Measurements from ENCODE around the gene BMP3. TPM values are rescaled to one million over a fixed set of nuclear protein-coding genes. Genes with fewer than 3 reads are reported as not detected.

Gene BMP3
- polyA plus RNA-seq (2012; rRNA removed), result 0.12 and 0.13 TPM in 2 replicates
- 0.04 and 0.08 TPM in 2 replicates for polyA plus RNA-seq (2012; cell fraction: cytosol; rRNA removed)
- polyA plus RNA-seq (2012; cell fraction: nucleus; rRNA removed), result 0.29 and 0.74 TPM in 2 replicates

GRCh38 chr4:81030061-81030980, at the start of gene BMP3:
TSS of gene BMP3 (plus strand) at chr4:81030708. CDS start at chr4:81031285, 577 bp downstream.
- Histone ChIP-seq H3K4me3 (ENCODE audit: low read depth in 2 of 2, low read length in 1 of 2) (peak within 1 kb of the TSS; percentile 37 to 61), H3K27ac (ENCODE audit: low read depth in 2 of 2, low read length in 1 of 2) (no peak within 1 kb of the TSS), H3K9me2 (no peaks in the 10 kb centered on the region), H3K79me2 (ENCODE audit: insufficient read depth) (no peaks in the 10 kb centered on the region), H2AFZ (ENCODE audit: low read depth) (peak within 1 kb of the TSS; percentile 75), H3K4me2 (peak within 1 kb of the TSS; percentile 91), H3F3A (replicated peaks; ENCODE audit: insufficient read depth) (no peaks in the 10 kb centered on the region), H4K20me1 (ENCODE audit: insufficient read depth) (no peaks in the 10 kb centered on the region), H3K9ac (no peak within 1 kb of the TSS), H3K36me3 (replicated peaks in 1 of 2; ENCODE audit: control insufficient read depth in 1 of 2, insufficient read depth in 2 of 2, low read length in 1 of 2) (no peaks in the 10 kb centered on the region), H3K9me3 (no peaks in the 10 kb centered on the region), H3K27me3 (ENCODE audit: insufficient read depth) (peaks cover 57% of the 10 kb centered on the region), H3K4me1 (ENCODE audit: control insufficient read depth in 1 of 2, insufficient read depth in 2 of 2, low read depth in 1 of 2, low read length in 1 of 2) (no peaks in the 10 kb centered on the region)
- under 1% methylated on average over 38 of the region's 43 CpGs for whole genome bisulfite sequencing (ENCODE audit: low lambda C conversion rate)
- CTCF ChIA-PET, result interaction anchor here (1.2 to 2.9 kb wide), 2 partner anchors 9 to 41 kb away, joined by 3 to 19 read pairs; no protein-coding TSS in a partner anchor
- no peak for DNase-seq
- TF ChIP-seq TAF1 (IDR thresholded peaks at IDR 0.05; ENCODE audit: borderline replicate concordance, low read depth, low read length), result no peak
- no peak for TF ChIP-seq FOSL2 (IDR thresholded peaks at IDR 0.05; ENCODE audit: borderline replicate concordance, low read depth)
- no peak for TF ChIP-seq EZH2phosphoT487 (IDR thresholded peaks at IDR 0.05; ENCODE audit: borderline replicate concordance, low read depth)
- TF ChIP-seq EP300 (IDR thresholded peaks at IDR 0.05; ENCODE audit: borderline replicate concordance in 1 of 2, low read depth in 1 of 2, low read length in 1 of 2), result no peak
- TF ChIP-seq MEF2A (IDR thresholded peaks at IDR 0.05; ENCODE audit: borderline replicate concordance, low read depth), result no peak
- TF ChIP-seq YY1 (IDR thresholded peaks at IDR 0.05; ENCODE audit: low read depth), result no peak
- no peak for TF ChIP-seq RXRA (IDR thresholded peaks at IDR 0.05; ENCODE audit: borderline replicate concordance, low read depth)
- POLR2A ChIA-PET, result no interaction called here

DNA sequence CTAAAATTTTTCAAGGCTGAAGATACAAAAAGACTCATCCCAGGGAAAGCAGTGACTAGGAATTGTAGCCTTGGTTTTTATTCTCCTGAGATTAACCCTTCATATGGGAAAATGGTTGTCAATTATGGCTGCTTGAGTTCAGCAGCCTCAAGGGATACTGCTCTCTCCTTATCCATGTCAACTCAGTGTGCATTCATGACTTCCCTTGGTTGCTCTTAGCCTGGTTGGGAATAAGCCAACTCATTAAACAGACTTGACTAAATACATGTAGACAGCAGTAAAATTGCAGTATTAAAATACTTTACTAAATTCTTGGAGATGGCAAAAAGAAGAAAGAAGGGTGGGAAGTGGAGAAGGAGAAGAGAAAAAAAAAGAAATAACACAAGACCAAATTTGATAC, 44.5 kb upstream of the BMP3 start:
- CTCF ChIA-PET, result interaction anchor here (2.0 kb wide), 1 partner anchor 623 kb away, joined by 5 read pairs; no protein-coding TSS in a partner anchor
- Histone ChIP-seq H3K9ac (no peak overlapping the region), H4K20me1 (ENCODE audit: insufficient read depth) (no peaks in the 10 kb centered on the region), H2AFZ (ENCODE audit: low read depth) (no peak overlapping the region), H3K27me3 (ENCODE audit: insufficient read depth) (no peaks in the 10 kb centered on the region), H3K36me3 (replicated peaks in 1 of 2; ENCODE audit: control insufficient read depth in 1 of 2, insufficient read depth in 2 of 2, low read length in 1 of 2) (no peaks in the 10 kb centered on the region), H3K79me2 (ENCODE audit: insufficient read depth) (no peaks in the 10 kb centered on the region), H3K9me3 (no peaks in the 10 kb centered on the region), H3K4me3 (ENCODE audit: low read depth in 2 of 2, low read length in 1 of 2) (no peak overlapping the region), H3K9me2 (no peaks in the 10 kb centered on the region), H3F3A (replicated peaks; ENCODE audit: insufficient read depth) (no peaks in the 10 kb centered on the region), H3K4me1 (ENCODE audit: control insufficient read depth in 1 of 2, insufficient read depth in 2 of 2, low read depth in 1 of 2, low read length in 1 of 2) (no peaks in the 10 kb centered on the region), H3K4me2 (no peak overlapping the region), H3K27ac (ENCODE audit: low read depth in 2 of 2, low read length in 1 of 2) (no peak overlapping the region)
- POLR2A ChIA-PET, result no interaction called here
- no peak for DNase-seq
- TF ChIP-seq EZH2phosphoT487 (IDR thresholded peaks at IDR 0.05; ENCODE audit: borderline replicate concordance, low read depth) (no peak), FOXJ3 (CRISPR knock-in tag; IDR thresholded peaks at IDR 0.05) (no peak), RXRA (IDR thresholded peaks at IDR 0.05; ENCODE audit: borderline replicate concordance, low read depth) (no peak), TCF12 (IDR thresholded peaks at IDR 0.05) (no peak), YY1 (IDR thresholded peaks at IDR 0.05; ENCODE audit: low read depth) (no peak), EP300 (IDR thresholded peaks at IDR 0.05; ENCODE audit: borderline replicate concordance in 1 of 2, low read depth in 1 of 2, low read length in 1 of 2) (no peak), MEF2A (IDR thresholded peaks at IDR 0.05; ENCODE audit: borderline replicate concordance, low read depth) (no peak), TEAD4 (IDR thresholded peaks at IDR 0.05; ENCODE audit: borderline replicate concordance, insufficient read depth) (no peak), NRF1 (IDR thresholded peaks at IDR 0.05; ENCODE audit: low read depth, low read length) (no peak), CHD2 (IDR thresholded peaks at IDR 0.05; ENCODE audit: low read length, partially characterized antibody) (no peak), IRF3 (IDR thresholded peaks at IDR 0.05; ENCODE audit: low read depth, low read length) (no peak), JUND (IDR thresholded peaks at IDR 0.05) (no peak), REST (IDR thresholded peaks at IDR 0.05; ENCODE audit: low read depth, low read length) (no peak)
- TF ChIP-seq, protein P1, sequence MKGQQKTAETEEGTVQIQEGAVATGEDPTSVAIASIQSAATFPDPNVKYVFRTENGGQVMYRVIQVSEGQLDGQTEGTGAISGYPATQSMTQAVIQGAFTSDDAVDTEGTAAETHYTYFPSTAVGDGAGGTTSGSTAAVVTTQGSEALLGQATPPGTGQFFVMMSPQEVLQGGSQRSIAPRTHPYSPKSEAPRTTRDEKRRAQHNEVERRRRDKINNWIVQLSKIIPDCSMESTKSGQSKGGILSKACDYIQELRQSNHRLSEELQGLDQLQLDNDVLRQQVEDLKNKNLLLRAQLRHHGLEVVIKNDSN (IDR thresholded peaks at IDR 0.05; ENCODE audit: borderline replicate concordance, low read depth), result no peak
